ENCODE data around the gene CLIP2.
"Not testable (repeated sequence)": the region's sequence is repeated elsewhere in the genome, so short reads cannot be mapped to it uniquely, and the experiment has no call there.

CLIP2 gene

GRCh38 chr7:74325210-74325565 lies 36.0 kb downstream of the CLIP2 start:
- H3K4me3 ChIP-seq (ENCODE audit: low read length), result no peak overlapping the region
- no peak for DNase-seq (ENCODE audit: low read depth)
- TF ChIP-seq, protein P1, sequence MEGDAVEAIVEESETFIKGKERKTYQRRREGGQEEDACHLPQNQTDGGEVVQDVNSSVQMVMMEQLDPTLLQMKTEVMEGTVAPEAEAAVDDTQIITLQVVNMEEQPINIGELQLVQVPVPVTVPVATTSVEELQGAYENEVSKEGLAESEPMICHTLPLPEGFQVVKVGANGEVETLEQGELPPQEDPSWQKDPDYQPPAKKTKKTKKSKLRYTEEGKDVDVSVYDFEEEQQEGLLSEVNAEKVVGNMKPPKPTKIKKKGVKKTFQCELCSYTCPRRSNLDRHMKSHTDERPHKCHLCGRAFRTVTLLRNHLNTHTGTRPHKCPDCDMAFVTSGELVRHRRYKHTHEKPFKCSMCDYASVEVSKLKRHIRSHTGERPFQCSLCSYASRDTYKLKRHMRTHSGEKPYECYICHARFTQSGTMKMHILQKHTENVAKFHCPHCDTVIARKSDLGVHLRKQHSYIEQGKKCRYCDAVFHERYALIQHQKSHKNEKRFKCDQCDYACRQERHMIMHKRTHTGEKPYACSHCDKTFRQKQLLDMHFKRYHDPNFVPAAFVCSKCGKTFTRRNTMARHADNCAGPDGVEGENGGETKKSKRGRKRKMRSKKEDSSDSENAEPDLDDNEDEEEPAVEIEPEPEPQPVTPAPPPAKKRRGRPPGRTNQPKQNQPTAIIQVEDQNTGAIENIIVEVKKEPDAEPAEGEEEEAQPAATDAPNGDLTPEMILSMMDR (conservative IDR thresholded peaks at IDR 0.05; ENCODE audit: low read length), result no peak

DNA sequence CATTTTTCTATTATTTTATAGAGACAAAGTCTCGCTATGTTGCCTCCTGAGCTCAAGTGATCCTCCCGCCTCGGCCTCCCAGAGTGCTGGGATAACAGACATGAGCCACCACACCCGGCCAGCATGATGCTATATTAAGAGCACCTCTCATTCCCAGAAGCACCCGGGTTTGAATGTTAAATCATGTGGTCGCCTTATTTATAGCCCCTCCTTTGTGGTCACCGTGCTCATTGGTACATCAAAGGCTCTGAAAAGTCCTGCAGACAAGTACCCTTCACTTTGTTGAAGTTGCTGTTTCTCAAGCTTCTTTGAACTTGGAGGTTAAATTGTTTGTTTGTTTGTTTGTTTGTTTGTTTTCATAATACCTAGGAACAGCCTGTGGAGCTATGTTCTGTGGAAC lies 40.0 kb downstream of the CLIP2 start:
- no peak overlapping the region for H3K4me3 ChIP-seq (ENCODE audit: low read length)
- TF ChIP-seq, protein P1 (conservative IDR thresholded peaks at IDR 0.05; ENCODE audit: low read length), result no peak
- no peak for DNase-seq (ENCODE audit: low read depth)

- TF ChIP-seq, protein P1 (conservative IDR thresholded peaks at IDR 0.05; ENCODE audit: low read length), result no peak
- DNase-seq (ENCODE audit: low read depth), result no peak
- no peak overlapping the region for H3K4me3 ChIP-seq (ENCODE audit: low read length)
Observed at GRCh38 chr7:74332373-74333176, 43.4 kb downstream of the CLIP2 start.

GRCh38 chr7:74334030-74334429 lies 44.8 kb downstream of the CLIP2 start:
- no peak overlapping the region for H3K4me3 ChIP-seq (ENCODE audit: low read length)
- DNase-seq (ENCODE audit: low read depth), result peak; percentile 72
- TF ChIP-seq, protein P1 (conservative IDR thresholded peaks at IDR 0.05; ENCODE audit: low read length), result no peak

GRCh38 chr7:74337926-74338325 lies 48.7 kb downstream of the CLIP2 start:
- H3K4me3 ChIP-seq (ENCODE audit: low read length), result no peak overlapping the region
- TF ChIP-seq, protein P1 (conservative IDR thresholded peaks at IDR 0.05; ENCODE audit: low read length), result no peak
- no peak for DNase-seq (ENCODE audit: low read depth)

DNA sequence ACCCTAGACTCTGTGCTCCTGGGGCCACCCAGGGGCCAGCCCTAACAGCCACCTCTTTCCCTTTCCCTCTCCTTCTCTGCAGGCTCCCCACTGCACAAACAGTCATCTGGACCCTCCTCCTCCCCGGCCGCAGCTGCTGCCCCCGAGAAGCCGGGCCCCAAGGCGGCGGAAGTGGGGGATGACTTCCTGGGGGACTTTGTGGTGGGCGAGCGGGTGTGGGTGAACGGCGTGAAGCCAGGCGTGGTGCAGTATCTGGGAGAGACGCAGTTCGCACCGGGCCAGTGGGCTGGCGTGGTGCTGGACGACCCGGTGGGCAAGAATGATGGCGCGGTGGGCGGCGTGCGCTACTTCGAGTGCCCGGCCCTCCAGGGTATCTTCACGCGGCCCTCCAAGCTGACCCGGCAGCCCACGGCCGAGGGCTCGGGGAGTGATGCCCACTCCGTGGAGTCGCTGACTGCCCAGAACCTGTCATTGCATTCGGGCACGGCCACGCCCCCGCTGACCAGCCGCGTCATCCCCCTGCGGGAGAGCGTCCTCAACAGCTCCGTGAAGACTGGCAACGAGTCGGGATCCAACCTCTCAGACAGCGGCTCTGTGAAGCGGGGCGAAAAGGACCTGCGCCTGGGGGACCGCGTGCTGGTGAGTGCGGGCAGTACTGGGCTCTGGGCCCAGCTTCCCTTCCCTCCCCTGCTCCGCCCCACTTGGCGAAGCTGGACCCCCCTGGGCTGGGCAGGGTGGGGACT lies 49.3 kb downstream of the CLIP2 start:
- TF ChIP-seq, protein P1 (conservative IDR thresholded peaks at IDR 0.05; ENCODE audit: low read length), result no peak
- DNase-seq (ENCODE audit: low read depth), result no peak
- H3K4me3 ChIP-seq (ENCODE audit: low read length), result no peak overlapping the region

DNA sequence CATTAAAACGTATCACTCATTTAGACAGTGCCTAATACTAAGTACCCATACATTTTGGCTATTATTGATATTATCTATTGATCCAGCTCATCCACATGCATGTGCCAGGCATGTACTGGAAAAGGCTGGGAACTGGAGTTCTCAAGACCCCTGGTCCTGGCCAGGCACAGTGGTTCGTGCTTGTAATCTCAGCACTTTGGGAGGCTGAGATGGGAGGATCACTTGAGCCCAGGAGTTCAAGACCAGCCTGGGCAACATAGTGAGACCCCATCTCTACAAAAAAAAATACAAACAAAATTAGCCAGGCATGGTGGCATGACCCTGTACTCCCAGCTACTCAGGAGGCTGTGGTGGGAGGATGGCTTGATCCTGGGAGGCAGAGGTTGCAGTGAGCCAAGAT lies 50.4 kb downstream of the CLIP2 start:
- not testable (repeated sequence) for DNase-seq (ENCODE audit: low read depth); H3K4me3 ChIP-seq (ENCODE audit: low read length)
